PFSK-1 (cell line): ENCODE measurements around the gene PSME2.

ENCODE experiments used
- POLR2AphosphoS5 ChIP-seq: IDR thresholded peaks from 2 replicates; pipeline ENCODE4 v1.6.1; 2012; ENCODE audit warnings: low read depth, mild to moderate bottlenecking, control low read depth, low read length, moderate library complexity
- TAF1 ChIP-seq: IDR thresholded peaks from 2 replicates; pipeline ENCODE4 v1.6.1; 2012; ENCODE audit warnings: low read length, control low read depth, borderline replicate concordance; ENCODE audit not compliant: insufficient read depth

DNA sequence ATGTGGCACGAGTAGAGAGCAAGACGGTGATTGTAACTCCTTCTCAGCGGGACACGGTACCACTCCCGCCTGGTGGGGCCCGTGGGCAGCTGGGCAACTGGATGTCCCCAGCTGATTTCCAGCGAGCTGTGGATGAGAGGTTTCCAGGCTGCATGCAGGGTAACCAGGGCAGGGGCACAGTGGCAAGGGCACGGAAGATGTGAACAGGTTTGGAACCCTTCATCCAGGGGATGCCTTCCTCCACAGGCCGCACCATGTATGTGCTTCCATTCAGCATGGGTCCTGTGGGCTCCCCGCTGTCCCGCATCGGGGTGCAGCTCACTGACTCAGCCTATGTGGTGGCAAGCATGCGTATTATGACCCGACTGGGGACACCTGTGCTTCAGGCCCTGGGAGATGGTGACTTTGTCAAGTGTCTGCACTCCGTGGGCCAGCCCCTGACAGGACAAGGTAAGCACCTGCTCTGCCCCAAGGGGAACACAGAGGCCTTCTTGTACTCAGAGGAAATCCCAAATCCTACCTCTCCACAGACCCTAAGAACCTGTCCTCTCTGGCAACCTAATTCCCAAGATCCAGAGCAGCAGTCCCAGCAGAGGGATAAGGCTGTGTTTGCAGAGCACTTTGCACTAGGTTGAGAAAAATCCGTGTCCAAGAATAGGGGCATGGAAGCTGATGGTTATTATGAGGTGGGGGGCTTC is 48.0 kb downstream of the PSME2 start:
- TF ChIP-seq TAF1 (no peak), POLR2AphosphoS5 (no peak)
